DOHH2 (cell line): Measurements from ENCODE around the gene DNPEP.

ENCODE experiments used
- H3F3A ChIP-seq: fragments of 200-600 bp; sonication (generic), shearing (Covaris generic); 2 replicates; pipeline ENCODE4 v1.6.0; 2016; ENCODE audit warnings: antibody characterized with exemption, mild to moderate bottlenecking; ENCODE audit not compliant: control insufficient read depth, insufficient read depth
- H3K27ac ChIP-seq: fragments of 200-600 bp; sonication (generic); 2 replicates; pipeline ENCODE4 v1.5.1; 2014; ENCODE audit warnings: low read depth, mild to moderate bottlenecking, low read length, moderate library complexity
- H3K27me3 ChIP-seq: fragments of 200-600 bp; sonication (generic); 2 replicates; pipeline ENCODE4 v1.6.1; 2014; ENCODE audit warnings: mild to moderate bottlenecking, low read length, mixed read lengths; ENCODE audit not compliant: control insufficient read depth
- H3K36me3 ChIP-seq: fragments of 200-600 bp; sonication (generic); 2 replicates; pipeline ENCODE4 v1.6.1; 2014; ENCODE audit warnings: mild to moderate bottlenecking, low read length, moderate library complexity, mixed read lengths; ENCODE audit not compliant: control insufficient read depth
- H3K4me1 ChIP-seq: fragments of 200-600 bp; sonication (generic); 2 replicates; pipeline ENCODE4 v1.6.1; 2014; ENCODE audit warnings: mild to moderate bottlenecking, low read length, mixed read lengths; ENCODE audit not compliant: control insufficient read depth
- H3K4me2 ChIP-seq: fragments of 200-600 bp; sonication (generic); 2 replicates; pipeline ENCODE4 v1.6.0; 2014; ENCODE audit warnings: mild to moderate bottlenecking, low read length, moderate library complexity
- H3K4me3 ChIP-seq: fragments of 200-600 bp; sonication (generic); 2 replicates; pipeline ENCODE4 v1.5.1; 2014; ENCODE audit warnings: mild to moderate bottlenecking, low read length, mixed read lengths
- H3K79me2 ChIP-seq: fragments of 200-600 bp; sonication (generic); 2 replicates; pipeline ENCODE4 v1.6.1; 2014; ENCODE audit warnings: mild to moderate bottlenecking, low read length, mixed read lengths; ENCODE audit not compliant: control insufficient read depth
- H3K9me2 ChIP-seq: fragments of 200-600 bp; sonication (generic); replicated peaks from 2 replicates; pipeline ENCODE4 v1.6.1; 2014; ENCODE audit warnings: mild to moderate bottlenecking, low read length, mixed read lengths; ENCODE audit not compliant: control insufficient read depth
- H3K9me3 ChIP-seq: fragments of 200-600 bp; sonication (generic); 2 replicates; pipeline ENCODE4 v1.6.1; 2014; ENCODE audit warnings: antibody characterized with exemption, low read length, mixed read lengths; ENCODE audit not compliant: control insufficient read depth, insufficient read depth
- H4K20me1 ChIP-seq: fragments of 200-600 bp; sonication (generic); 2 replicates; pipeline ENCODE4 v1.6.0; 2014; ENCODE audit warnings: low read depth, mild to moderate bottlenecking, antibody characterized with exemption, low read length, moderate library complexity; ENCODE audit not compliant: control insufficient read depth, insufficient read depth
- CTCF ChIP-seq: fragments of 200-600 bp; sonication (generic); IDR thresholded peaks from one replicate; pipeline ENCODE4 v1.5.1; 2014; ENCODE audit warnings: antibody characterized with exemption, mild to moderate bottlenecking, low read depth, low read length; ENCODE audit not compliant: poor library complexity, severe bottlenecking
- EZH2phosphoT487 ChIP-seq: fragments of 200-600 bp; sonication (generic); IDR thresholded peaks from 2 replicates; pipeline ENCODE4 v1.6.1; 2017; ENCODE audit warnings: borderline replicate concordance, mild to moderate bottlenecking, antibody characterized with exemption, low read length, moderate library complexity, mixed read lengths

DNPEP gene

GRCh38 chr2:219350710-219351221 is 36.9 kb downstream of the DNPEP start:
- H3K4me1 ChIP-seq = no peaks in the 10 kb centered on the region
- H3K9me3 ChIP-seq = no peaks in the 10 kb centered on the region
- TF ChIP-seq CTCF (no peak), EZH2phosphoT487 (no peak)
- no peak overlapping the region for H3K27ac ChIP-seq
- no peaks in the 10 kb centered on the region for H4K20me1 ChIP-seq
- H3K36me3 ChIP-seq = no peaks in the 10 kb centered on the region
- H3K27me3 ChIP-seq = peaks cover 23% of the 10 kb centered on the region
- no peaks in the 10 kb centered on the region for H3F3A ChIP-seq
- H3K9me2 ChIP-seq = no peaks in the 10 kb centered on the region
- H3K79me2 ChIP-seq = no peaks in the 10 kb centered on the region
- no peak overlapping the region for H3K4me3 ChIP-seq
- no peak overlapping the region for H3K4me2 ChIP-seq

- Histone ChIP-seq H3K27ac (no peak overlapping the region), H3K36me3 (no peaks in the 10 kb centered on the region), H3K4me1 (no peaks in the 10 kb centered on the region), H3K9me2 (no peaks in the 10 kb centered on the region), H3K27me3 (peaks cover 25% of the 10 kb centered on the region), H3K9me3 (no peaks in the 10 kb centered on the region), H3F3A (no peaks in the 10 kb centered on the region), H4K20me1 (no peaks in the 10 kb centered on the region), H3K4me3 (no peak overlapping the region), H3K79me2 (no peaks in the 10 kb centered on the region), H3K4me2 (no peak overlapping the region)
- TF ChIP-seq CTCF (no peak), EZH2phosphoT487 (no peak)
Observed at GRCh38 chr2:219350215-219350614, 37.5 kb downstream of the DNPEP start.

- Histone ChIP-seq H3K27me3 (peaks cover 14% of the 10 kb centered on the region), H3K27ac (no peak overlapping the region), H3K9me2 (no peaks in the 10 kb centered on the region), H3K4me1 (peaks cover 11% of the 10 kb centered on the region), H3K9me3 (no peaks in the 10 kb centered on the region), H3K4me2 (peak overlapping the region; percentile 21), H3K36me3 (no peaks in the 10 kb centered on the region), H3K79me2 (no peaks in the 10 kb centered on the region), H4K20me1 (no peaks in the 10 kb centered on the region), H3K4me3 (no peak overlapping the region), H3F3A (peaks cover 3% of the 10 kb centered on the region; the same call in 1 of the 2 replicates)
- TF ChIP-seq CTCF = no peak
- no peak for TF ChIP-seq EZH2phosphoT487
Observed at GRCh38 chr2:219344751-219345430, 42.8 kb downstream of the DNPEP start.
